ENCODE measurements around the gene RNASEH2A.

- no peak for TF ChIP-seq GATA3 (IDR thresholded peaks at IDR 0.05; ENCODE audit: low read depth, low read length)
- no peak for TF ChIP-seq GATA2 (IDR thresholded peaks at IDR 0.05; ENCODE audit: low read depth, low read length)
These were observed 2.3 kb upstream of the RNASEH2A start for GRCh38 chr19:12804051-12804450.
